OCI-LY3 (cell line): Measurements from ENCODE around the gene LSM5.
"Not testable (repeated sequence)": the region's sequence is repeated elsewhere in the genome, so short reads cannot be mapped to it uniquely, and the experiment has no call there.

Source experiments
- EZH2phosphoT487 ChIP-seq: fragments of 200-600 bp; shearing (Covaris generic); IDR thresholded peaks from 2 replicates; pipeline ENCODE4 v1.6.1; 2018; ENCODE audit warnings: antibody characterized with exemption, mixed run types, low read depth
- TF ChIP-seq, protein P1 (sequence below): fragments of 200-600, 300-600 bp; sonication (generic); IDR thresholded peaks from 2 replicates; pipeline ENCODE4 v1.5.1; 2014; ENCODE audit warnings: antibody characterized with exemption, low read length, low read depth

DNA sequence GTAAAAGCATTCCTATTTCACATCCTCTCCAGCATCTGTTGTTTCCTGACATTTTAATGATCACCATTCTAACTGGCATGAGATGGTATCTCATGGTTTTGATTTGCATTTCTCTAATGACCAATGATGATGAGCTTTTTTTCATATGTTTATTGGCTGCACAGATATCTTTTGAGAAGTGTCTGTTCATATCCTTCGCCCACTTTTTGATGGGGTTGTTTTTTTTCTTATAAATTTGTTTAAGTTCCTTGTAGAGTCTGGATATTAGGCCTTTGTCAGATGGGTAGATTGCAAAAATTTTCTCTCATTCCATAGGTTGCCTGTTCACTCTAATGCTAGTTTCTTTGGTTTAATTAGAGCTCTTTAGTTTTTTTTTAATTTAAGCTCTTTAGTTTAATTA lies 10.0 kb upstream of the LSM5 start:
- TF ChIP-seq, protein P1, sequence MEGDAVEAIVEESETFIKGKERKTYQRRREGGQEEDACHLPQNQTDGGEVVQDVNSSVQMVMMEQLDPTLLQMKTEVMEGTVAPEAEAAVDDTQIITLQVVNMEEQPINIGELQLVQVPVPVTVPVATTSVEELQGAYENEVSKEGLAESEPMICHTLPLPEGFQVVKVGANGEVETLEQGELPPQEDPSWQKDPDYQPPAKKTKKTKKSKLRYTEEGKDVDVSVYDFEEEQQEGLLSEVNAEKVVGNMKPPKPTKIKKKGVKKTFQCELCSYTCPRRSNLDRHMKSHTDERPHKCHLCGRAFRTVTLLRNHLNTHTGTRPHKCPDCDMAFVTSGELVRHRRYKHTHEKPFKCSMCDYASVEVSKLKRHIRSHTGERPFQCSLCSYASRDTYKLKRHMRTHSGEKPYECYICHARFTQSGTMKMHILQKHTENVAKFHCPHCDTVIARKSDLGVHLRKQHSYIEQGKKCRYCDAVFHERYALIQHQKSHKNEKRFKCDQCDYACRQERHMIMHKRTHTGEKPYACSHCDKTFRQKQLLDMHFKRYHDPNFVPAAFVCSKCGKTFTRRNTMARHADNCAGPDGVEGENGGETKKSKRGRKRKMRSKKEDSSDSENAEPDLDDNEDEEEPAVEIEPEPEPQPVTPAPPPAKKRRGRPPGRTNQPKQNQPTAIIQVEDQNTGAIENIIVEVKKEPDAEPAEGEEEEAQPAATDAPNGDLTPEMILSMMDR: not testable (repeated sequence)
- not testable (repeated sequence) for TF ChIP-seq EZH2phosphoT487
